RWPE2 (cell line): Measurements from ENCODE around the gene ZNF483.
"Not testable (repeated sequence)": the region's sequence is repeated elsewhere in the genome, so short reads cannot be mapped to it uniquely, and the experiment has no call there.

Source experiments
- ATAC-seq: fragments of 200-7000 bp; cut with Tn5 transposase; 3 replicates; pipeline ENCODE4 v1.9.1; 2021; ENCODE audit warnings: low read depth
- DNase-seq: peaks from one replicate; pipeline ENCODE4 v3.0.0-alpha.2; 2020; ENCODE audit warnings: low spot score
- H3K27ac ChIP-seq: fragments of 450-650 bp; 2 replicates; pipeline ENCODE4 v1.5.1; 2017; ENCODE audit warnings: mild to moderate bottlenecking; ENCODE audit not compliant: poor library complexity, severe bottlenecking
- H3K27me3 ChIP-seq: fragments of 250-450 bp; sonication (Bioruptor Pico); 2 replicates; pipeline ENCODE4 v1.5.1; 2021; ENCODE audit warnings: mild to moderate bottlenecking, moderate library complexity; ENCODE audit not compliant: insufficient read depth, poor library complexity, severe bottlenecking
- H3K36me3 ChIP-seq: fragments of 250-450 bp; sonication (Bioruptor Pico); 2 replicates; pipeline ENCODE4 v1.5.1; 2020; ENCODE audit warnings: low read depth, mild to moderate bottlenecking, moderate library complexity
- H3K4me1 ChIP-seq: fragments of 250-450 bp; sonication (Bioruptor Pico); 2 replicates; pipeline ENCODE4 v1.5.1; 2021; ENCODE audit warnings: mild to moderate bottlenecking, moderate library complexity; ENCODE audit not compliant: insufficient read depth, poor library complexity, severe bottlenecking
- H3K4me3 ChIP-seq: fragments of 250-450 bp; sonication (Bioruptor Pico); 2 replicates; pipeline ENCODE4 v1.5.1; 2021; ENCODE audit warnings: mild to moderate bottlenecking, moderate library complexity; ENCODE audit not compliant: severe bottlenecking
- H3K9me3 ChIP-seq: fragments of 250-450 bp; sonication (Bioruptor Pico); 2 replicates; pipeline ENCODE4 v1.5.1; 2021; ENCODE audit warnings: mild to moderate bottlenecking, moderate library complexity; ENCODE audit not compliant: severe bottlenecking
- TF ChIP-seq, protein P1 (sequence below): fragments of 450-650 bp; IDR thresholded peaks from one replicate; pipeline ENCODE4 v1.5.1; 2017; ENCODE audit warnings: mild to moderate bottlenecking, moderate library complexity; ENCODE audit not compliant: poor library complexity, severe bottlenecking

ZNF483 gene

GRCh38 chr9:111615928-111616327 is 90.9 kb downstream of the ZNF483 start:
- Histone ChIP-seq H3K27me3 (no peaks in the 10 kb centered on the region), H3K4me1 (no peaks in the 10 kb centered on the region), H3K9me3 (no peaks in the 10 kb centered on the region), H3K36me3 (no peaks in the 10 kb centered on the region), H3K27ac (no peak overlapping the region), H3K4me3 (no peak overlapping the region)
- no peak for DNase-seq
- ATAC-seq = no peak
- TF ChIP-seq, protein P1, sequence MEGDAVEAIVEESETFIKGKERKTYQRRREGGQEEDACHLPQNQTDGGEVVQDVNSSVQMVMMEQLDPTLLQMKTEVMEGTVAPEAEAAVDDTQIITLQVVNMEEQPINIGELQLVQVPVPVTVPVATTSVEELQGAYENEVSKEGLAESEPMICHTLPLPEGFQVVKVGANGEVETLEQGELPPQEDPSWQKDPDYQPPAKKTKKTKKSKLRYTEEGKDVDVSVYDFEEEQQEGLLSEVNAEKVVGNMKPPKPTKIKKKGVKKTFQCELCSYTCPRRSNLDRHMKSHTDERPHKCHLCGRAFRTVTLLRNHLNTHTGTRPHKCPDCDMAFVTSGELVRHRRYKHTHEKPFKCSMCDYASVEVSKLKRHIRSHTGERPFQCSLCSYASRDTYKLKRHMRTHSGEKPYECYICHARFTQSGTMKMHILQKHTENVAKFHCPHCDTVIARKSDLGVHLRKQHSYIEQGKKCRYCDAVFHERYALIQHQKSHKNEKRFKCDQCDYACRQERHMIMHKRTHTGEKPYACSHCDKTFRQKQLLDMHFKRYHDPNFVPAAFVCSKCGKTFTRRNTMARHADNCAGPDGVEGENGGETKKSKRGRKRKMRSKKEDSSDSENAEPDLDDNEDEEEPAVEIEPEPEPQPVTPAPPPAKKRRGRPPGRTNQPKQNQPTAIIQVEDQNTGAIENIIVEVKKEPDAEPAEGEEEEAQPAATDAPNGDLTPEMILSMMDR = no peak

DNA sequence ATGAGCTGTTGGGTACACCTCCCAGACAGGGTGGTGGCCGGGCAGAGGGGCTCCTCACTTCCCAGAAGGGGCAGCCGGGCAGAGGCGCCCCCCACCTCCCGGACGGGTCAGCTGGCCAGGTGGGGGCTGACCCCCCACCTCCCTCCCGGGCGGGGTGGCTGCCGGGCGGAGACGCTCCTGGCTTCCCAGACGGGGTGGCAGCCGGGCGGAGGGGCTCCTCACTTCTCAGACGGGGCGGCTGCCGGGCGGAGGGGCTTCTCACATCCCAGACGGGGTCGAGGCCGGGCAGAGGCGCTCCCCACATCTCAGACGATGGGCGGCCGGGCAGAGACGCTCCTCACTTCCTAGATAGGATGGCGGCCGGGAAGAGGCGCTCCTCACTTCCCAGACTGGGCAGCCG is 92.4 kb downstream of the ZNF483 start:
- H3K27ac ChIP-seq, ATAC-seq, H3K9me3 ChIP-seq, DNase-seq, H3K36me3 ChIP-seq, H3K27me3 ChIP-seq, H3K4me3 ChIP-seq, H3K4me1 ChIP-seq: not testable (repeated sequence)

- Histone ChIP-seq H3K27me3 (no peaks in the 10 kb centered on the region), H3K27ac (no peak overlapping the region), H3K4me1 (peaks cover 7% of the 10 kb centered on the region), H3K36me3 (no peaks in the 10 kb centered on the region), H3K9me3 (no peaks in the 10 kb centered on the region), H3K4me3 (no peak overlapping the region)
- DNase-seq = no peak
- TF ChIP-seq, protein P1 = peak; percentile 75
- ATAC-seq = peak; percentile 55; the same call in 2 of the 3 replicates
Observed at GRCh38 chr9:111621895-111622480, 97.0 kb downstream of the ZNF483 start.

- H3K4me1 ChIP-seq = peaks cover 7% of the 10 kb centered on the region
- no peaks in the 10 kb centered on the region for H3K27me3 ChIP-seq
- TF ChIP-seq, protein P1 = no peak
- ATAC-seq = peak; percentile 35; the same call in 1 of the 3 replicates
- no peak for DNase-seq
- H3K27ac ChIP-seq = no peak overlapping the region
- no peak overlapping the region for H3K4me3 ChIP-seq
- no peaks in the 10 kb centered on the region for H3K36me3 ChIP-seq
- H3K9me3 ChIP-seq = no peaks in the 10 kb centered on the region
Observed at GRCh38 chr9:111622626-111623025, 97.6 kb downstream of the ZNF483 start.
